ENCODE measurements around the gene CLCN6.

Gene CLCN6

DNA sequence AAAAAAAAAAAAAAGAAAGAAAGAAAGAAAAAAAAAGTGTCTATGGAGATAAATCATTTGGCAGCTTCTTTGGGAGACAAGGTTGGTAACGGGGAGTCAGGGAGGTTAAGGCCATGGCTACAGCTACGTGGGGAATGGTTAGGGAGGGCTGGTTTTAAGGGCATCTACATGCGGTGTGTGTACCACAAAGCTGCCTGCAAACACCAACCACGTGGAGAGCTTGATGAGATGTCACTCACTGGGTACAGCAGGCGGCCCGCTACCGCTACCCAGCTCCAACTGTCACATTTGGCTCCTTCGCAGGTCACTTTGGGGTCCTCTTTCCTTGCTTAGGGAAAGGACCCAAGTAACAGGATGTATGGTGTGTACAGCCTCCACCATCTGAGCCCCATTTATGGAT, 48.5 kb downstream of the CLCN6 start:
- DNase-seq (ENCODE audit: low read depth, low spot score): no peak

DNA sequence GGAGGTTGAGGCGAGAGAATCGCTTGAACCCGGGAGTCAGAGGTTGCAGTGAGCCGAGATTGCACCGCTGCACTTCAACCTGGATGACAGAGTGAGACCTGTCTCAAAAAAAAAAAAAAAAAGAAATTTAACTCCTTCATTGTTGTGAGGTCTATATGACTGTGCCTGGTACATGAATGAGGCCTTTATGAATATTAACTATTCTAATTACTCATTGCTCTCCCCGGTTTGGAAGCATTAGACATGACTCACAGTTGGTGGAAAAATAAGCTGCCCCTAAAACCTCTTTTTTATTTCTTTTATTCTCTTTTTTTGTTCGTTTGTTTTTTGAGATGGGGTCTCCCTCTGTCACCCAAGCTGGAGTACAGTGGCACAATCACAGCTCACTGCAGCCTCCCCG, 49.4 kb downstream of the CLCN6 start:
- DNase-seq (ENCODE audit: low read depth, low spot score): no peak

DNA sequence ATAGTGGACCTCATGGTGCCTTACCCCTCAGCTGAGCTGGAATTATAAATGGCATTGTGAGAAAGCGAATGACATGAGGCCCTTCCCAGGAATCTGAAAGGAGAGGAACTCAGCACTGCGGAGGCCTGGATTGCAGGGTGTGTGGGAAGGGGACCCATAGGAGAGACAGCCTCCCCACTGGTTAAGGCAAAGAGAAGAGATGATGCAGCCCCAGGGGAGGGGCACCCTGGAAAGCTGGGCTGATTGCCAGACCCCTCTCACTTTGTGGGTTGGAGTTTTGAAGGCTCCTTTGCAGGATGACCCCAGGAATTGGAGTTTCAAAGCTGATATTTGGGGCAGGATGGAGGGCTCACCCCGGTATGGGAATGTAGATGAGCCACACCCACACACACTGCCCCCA, 50.7 kb downstream of the CLCN6 start:
- DNase-seq (ENCODE audit: low read depth, low spot score): no peak

DNA sequence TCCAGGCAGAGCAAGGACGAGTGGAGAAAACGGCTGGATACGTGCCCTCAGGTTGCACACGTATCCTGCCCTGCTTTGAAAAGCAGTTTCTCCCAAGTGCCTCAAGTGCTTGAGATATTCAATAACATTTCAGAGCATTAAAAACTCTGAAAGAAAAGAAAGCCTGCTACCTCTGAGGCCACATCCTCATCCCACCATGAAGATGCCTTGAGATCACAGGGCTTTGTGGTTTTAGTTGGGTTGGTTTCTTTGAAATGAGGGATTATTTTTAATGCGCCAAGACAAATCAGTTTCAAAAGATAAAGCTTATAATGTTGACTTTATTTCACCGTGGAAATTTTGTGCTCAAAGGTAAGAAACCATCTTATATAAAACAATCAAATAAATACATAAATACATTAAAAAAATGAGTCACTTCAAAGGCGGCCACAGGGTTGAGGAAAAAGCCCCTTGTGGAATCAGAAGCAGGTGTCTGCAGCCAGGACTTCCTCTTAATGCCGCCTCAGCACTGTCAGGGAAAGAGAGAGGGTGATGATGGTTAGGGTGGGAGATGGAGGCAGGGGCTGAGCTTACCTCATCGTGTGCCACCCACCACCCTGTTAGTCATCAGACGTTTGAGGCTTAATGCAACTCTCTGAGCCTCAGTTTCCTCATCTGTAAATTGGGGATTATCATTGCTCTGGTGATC, 51.3 kb downstream of the CLCN6 start:
- no peak for DNase-seq (ENCODE audit: low read depth, low spot score)

DNA sequence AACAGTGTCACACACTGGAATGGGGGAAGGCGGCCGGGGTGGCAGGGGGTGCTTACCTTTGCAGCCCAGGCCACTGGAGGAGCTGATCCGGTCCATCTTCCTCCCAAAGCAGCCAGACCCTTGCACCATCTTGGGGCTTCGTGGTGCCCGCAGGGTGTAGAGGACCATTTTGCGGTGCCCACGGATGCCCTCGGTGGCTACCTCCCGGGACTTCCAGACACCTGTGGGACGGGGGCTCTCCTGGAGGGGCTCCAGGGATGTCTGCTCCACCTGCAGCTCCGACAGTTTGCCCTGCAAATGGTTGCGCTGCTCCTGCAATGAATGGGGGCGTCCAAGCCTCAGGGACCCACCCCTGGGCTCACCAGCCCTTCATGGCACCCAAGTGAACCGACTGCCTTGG, 52.2 kb downstream of the CLCN6 start:
- DNase-seq (ENCODE audit: low read depth, low spot score): no peak

DNA sequence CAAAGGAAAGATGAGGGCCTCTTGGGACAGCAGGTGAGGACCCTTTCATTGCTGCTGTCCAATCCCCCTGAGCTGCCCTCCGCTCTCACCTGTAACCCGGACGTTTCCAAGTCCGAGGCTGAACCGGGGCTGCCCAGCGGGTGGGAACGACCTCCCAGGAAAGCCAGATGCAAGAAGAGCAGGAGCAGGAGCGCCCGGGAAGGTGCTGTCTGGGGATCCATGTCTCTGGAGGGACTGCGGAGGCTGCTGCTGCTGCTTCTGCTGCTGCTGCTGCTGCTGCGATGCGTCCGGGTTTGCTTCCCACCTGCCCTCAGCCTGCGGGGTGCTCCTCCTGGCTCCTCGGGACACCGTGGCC, 52.6 kb downstream of the CLCN6 start, which contains the start of gene NPPB:
Gene NPPB, minus strand, starts transcription at position 333 of the 355 bp plus-strand sequence. Its CDS starts 112 bp downstream, at position 221.
- DNase-seq (ENCODE audit: low read depth, low spot score): no peak

DNA sequence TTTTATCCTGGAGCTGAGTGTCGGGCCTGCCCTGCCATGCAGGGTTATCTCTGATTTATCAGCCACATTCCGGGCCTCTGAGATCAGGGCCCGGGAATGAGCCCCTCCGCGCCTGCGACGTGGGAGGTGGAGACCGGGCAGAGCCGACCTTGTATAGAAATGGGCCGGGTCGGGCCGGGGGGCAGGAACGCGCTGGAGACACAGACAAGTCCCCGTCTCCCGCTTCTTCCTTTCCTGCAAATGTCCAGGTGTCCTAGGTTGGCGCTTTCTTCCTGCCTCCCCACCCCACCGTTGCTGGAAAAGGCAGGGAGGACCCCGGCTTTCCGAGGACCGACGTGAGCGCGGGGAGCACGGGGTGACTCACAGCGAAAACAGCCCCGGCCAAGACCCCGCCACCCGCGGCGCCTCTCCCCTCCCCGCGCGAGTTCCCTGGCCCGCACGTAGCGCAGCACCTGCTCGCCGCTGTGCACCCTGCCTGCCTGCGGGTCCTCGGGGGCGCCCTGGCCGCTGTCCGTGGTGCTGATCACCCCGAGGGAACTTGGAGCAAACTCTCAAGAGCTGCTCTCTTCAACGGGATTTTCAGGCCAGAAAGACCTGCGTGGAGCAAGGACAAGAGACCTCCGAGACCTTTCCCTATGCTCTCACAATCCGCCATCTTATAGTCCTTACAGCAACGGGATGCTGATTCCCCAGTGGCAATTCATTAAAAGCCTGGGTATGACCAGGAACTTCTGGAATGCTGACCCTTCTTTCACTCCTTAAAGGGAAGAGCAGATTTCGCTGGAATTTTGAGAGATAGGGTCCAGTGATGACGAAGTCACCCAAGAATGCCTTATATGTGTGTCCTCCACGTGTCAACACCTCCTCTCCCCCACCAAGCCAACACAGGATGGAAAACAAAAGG, 53.2 kb downstream of the CLCN6 start:
- DNase-seq (ENCODE audit: low read depth, low spot score): peak; percentile 44

DNA sequence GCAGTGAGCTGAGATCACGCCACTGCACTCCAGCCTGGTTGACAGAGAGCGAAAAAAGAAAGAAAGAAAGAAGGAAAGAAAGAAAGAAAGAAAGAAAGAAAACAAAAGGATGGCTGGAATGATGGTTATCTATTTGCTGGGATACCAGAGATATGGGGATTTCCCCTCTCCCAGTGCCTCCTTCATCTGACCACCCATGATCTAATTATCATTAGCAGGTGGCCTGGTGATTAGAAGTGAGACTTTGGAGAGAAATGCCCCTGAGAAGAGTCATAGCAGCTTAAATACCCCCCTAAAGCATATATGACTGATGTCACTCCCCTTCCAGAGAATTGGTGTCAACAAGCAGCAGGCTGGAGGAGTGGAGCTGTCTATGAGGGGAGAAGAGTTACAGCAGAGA, 54.1 kb downstream of the CLCN6 start:
- DNase-seq (ENCODE audit: low read depth, low spot score): no peak

DNA sequence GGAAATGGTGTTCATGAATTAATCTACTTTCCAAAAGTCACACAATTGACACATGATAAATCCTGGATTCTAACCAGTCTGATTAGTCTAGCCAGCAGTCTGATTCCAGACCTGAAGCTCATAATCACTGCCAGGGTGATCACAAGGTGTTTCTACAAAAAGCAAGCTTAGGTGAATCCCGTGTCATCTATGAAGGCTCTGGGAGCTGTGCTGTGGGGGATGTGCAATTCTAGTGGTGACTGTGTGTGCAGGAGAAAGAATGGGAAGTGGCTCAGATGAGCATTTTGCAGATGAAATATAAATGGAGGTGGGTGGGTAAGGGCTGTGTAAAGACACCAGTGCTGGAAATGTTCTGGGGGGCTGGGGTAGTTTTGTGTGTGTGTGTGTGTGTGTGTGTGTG, 54.6 kb downstream of the CLCN6 start:
- no peak for DNase-seq (ENCODE audit: low read depth, low spot score)

DNA sequence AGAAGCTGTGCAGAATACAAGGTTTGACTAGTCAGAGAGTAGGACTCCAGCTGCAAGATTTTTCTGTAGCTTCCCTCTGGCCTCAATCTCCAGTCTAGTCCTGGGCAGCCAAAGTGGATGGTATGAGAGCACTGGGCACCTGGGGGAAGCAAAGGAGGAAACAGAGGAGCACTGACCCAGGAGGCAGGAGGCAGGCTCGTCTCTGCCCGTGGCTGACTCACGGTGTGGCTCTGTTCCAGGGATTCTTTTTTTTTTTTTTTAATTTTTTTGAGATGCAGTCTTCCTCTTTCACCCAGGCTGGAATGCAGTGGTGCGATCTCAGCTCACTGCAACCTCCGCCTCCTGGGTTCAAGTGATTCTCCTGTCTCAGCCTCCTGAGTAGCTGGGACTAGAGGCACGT, 56.9 kb downstream of the CLCN6 start:
- DNase-seq (ENCODE audit: low read depth, low spot score): no peak

DNA sequence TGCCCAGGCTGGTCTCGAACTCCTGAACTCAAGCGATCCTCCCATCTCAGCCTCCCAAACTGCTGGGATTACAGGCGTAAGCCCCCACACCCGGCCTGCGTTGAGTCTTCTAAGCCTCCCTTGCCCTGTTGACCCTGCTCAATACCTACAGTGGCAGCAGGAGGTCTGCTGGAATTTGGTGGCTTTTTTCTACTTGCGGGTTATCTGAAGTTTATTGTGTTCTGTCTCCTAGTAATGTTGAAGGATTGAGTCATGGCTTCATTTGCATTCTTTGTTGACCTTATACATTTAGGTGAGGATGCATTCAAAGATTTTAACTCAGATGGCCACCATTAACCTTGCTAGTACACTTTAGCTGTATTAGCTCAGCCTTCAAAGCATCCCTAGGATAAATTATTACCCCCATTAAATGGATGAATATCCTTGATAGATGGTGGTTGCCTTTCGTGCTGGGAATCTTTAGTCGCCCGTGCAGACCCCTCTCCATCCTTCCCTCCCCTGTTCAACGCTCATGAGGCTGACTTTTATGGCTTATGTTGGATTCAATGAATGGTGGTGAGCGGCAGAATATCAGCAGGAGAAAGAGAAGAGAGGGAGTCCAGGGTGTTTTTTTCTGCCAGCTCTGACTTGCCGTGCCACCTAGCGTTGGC, 62.5 kb downstream of the CLCN6 start:
- DNase-seq (ENCODE audit: low read depth, low spot score): no peak

DNA sequence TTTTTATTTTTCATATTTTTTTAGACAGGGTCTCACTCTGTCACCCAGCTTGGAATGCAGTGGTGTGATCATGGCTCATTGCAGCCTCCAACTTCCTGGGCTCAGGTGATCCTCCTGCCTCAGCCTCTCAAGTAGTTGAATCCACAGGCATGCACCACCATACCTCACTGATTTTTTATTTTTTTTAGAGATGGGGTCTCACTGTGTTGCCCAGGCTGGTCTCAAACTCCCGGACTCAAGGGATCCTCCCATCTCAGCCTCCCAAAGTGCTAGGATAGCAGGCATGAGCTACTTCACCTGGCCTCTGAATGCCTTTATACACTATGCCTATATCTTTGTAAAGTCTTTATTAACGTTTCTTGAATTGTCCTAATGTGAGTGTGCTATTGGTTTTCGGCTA, 63.1 kb downstream of the CLCN6 start:
- no peak for DNase-seq (ENCODE audit: low read depth, low spot score)

DNA sequence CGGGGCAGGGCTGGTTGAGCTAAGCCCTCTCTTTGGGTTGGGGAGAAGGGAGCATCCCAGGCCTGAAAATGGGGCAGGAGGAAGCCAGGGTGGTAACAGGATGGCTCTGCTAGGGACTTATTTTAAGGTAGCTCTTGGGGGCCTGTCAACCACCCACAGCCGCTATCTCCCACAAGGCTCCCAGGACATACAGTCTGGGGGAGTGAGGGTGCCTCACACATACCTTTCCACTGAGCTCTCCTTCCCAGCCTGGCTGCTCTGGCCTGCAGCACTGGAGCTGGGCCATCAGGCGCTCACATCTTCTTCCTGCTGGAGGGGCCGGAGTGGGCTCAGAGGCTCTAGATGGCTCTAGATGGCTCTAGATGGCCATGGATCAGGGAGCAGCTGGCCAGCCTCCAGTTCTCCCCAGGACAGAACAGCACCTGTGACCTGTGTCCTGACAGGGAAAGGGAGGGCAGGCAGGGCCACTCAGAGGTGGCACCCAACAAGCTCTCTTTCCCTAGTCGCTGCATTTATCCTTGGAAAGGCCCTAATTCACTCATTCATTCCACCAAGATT, 63.7 kb downstream of the CLCN6 start:
- DNase-seq (ENCODE audit: low read depth, low spot score): no peak

DNA sequence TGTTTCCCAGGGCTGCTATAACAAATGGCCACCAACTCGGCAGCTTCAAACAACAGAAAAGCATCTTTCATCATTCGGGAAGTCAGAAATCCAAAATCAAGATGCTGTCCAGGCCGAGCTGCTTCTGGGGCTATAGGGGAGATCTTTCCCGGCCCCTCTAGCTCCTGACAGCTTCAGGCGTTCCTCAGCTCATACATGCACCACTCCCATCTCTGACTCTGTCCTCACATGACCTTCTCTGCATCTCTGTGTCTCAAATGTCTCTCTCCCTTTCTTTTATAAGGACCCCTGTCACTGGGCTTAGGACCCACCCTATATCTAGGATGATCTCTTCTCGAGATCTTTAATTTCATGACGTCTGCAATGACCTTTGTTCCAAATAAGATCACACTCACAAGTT, 66.6 kb downstream of the CLCN6 start:
- no peak for DNase-seq (ENCODE audit: low read depth, low spot score)

DNA sequence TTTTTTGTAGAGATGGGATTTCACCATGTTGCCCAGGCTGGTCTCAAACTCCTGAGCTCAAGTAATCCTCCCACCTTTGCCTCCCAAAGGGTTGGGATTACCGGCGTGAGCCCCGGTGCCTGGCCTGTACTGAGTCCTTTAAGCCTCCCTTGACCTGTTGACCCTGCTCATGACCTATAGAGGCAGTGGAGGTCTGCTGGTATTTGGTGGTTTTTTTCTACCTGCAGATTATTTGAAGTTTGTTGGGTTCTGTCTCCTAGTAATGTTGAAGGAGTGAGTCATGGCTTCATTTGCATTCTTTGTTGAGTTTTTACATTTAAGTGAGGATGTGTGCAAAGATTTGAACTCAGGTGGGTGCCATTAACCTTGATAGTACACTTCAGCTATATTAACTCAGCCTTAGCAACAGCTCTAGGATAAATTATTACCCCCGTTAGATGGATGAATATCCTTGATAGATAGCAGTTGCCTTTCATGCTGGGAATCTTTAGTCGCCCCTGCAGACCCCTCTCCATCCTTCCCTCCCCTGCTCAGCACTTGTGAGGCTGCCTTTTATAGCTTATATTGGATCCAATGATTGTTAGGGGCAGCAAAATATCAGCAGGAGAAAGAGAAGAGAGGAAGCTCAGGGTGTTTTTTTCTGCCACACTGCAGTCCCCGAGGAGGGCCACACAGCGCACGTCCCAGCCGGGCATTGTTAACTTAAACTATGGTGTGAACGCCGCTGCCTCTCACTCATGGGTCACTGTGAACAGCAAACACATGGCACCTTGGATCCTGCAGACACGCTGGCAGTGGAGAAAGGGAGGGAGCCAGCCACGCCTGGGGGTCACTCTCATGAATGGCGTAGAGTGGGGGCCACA, 67.6 kb downstream of the CLCN6 start:
- DNase-seq (ENCODE audit: low read depth, low spot score): no peak

DNA sequence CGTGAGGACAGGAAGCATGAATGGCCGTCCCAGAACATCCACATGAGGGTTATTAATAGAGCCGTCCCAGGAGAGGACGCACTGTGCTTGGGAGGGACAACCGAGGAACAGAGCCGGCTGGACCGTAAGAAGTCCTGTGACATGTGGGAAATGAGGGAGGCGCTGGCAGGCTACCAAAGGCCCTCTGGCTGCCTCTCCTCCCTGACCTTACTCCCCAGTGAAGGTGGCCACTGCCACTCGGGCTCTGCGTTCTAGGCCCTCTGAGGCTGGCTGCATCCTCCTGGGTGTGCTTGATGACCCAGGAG, 68.2 kb downstream of the CLCN6 start:
- DNase-seq (ENCODE audit: low read depth, low spot score): no peak

DNA sequence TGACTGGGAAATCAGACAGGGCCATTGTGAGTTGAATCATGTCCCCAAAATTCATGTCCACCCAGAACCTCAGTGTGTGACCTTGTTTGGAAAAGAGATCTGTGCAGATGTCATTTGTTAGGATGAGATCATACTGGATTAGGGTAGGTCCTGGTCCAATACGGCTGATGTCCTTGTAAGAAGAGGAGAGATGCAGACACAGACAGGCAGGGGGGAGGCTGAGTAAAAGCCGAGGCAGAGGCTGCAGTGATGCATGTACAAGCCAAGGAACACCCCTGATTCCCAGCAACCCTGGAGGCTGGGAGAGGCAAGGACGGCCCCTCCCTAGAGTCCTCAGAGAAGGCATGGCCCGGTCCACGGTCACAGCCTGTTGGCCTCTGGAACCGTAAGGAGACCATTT, 68.6 kb downstream of the CLCN6 start:
- DNase-seq (ENCODE audit: low read depth, low spot score): no peak

DNA sequence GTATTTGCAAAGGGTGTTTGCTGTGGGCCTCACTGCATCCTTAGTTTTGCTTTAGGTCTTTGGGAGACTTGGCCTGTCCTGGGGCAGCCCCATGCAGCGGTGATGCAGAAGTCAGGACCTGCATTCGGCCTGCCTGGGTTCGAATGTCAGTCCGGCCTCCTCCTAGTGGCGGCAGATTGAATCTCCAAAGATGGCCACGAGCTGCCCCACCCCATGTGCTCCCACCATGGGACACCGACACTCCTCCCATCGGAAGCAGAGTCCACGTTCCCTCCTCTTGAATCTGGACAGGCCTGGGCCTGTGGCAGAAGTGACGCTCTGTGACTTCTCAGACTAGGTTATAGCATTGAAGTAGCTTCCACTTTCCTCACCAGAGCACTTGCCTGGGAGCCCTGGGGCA, 69.1 kb downstream of the CLCN6 start:
- DNase-seq (ENCODE audit: low read depth, low spot score): no peak

DNA sequence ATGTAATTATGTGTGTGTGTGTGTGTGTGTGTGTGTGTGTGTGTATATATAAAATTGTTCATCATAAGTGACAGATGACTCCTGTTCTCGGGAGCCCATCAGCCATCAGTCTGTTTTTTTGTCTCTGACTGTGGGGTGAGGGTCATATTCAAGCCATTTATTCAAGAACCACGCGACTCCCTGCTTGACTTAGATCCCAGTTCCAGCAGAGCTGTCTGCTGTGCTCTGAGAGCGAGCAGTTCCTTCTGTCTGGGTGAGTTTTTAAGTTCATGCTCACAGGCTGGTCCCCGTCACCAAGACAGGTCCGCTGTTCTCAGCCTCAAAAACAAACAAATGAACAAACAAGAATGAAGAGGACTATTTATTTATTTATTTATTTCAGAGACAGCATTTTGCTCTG, 71.1 kb downstream of the CLCN6 start:
- DNase-seq (ENCODE audit: low read depth, low spot score): no peak

DNA sequence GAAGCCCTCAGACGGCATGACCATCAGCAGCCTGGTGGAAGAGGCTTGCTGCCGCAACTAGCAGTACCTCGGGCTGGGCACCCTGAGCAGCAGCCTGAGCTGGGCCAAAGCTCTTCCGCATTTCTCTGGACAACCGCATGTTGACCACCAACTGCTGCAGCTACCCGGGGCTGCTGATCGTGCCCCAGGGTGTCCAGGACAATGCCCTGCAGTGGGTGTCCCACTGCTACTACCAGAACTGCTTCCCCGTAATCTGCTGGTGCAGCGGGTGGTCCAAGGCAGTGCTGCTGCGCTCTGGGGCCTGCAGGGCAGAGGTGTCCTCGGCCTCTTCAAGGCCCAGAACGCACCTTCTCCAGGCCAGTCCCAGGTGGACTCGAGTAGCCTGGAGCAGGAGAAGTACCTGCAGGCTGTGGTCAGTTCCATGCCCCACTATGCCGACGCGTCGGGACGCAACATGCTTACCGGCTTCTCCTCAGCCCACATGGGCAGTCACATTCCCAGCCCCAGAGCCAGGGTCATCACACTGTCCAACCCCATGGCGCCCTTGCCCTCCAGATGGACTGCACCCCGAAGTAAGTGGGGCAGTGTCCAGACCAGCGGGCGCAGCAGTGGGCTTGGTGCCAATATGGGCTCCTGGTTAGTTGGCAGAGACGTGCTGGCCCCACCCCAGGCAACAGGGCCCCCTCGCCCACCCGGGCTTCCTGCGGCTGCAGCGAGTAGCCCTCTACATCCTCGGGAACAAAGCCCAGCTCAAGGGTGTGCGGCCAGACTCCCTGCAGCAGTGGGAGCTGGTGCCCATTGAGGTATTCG, 72.3 kb downstream of the CLCN6 start:
- DNase-seq (ENCODE audit: low read depth, low spot score): no peak

DNA sequence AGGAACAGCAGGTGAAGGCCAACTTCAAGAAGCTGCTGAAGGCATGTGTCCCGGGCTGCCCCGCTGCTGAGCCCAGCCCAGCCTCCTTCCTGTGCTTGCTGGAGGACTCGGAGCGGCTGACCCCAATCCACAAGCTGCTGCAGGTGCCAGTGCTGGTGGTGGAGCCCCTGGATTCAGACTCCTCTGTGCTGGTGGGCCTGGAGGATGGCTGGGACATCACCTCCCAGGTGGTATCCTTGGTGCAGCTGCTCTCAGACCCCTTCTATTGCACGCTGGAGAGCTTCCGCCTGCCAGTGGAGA, 72.8 kb downstream of the CLCN6 start:
- no peak for DNase-seq (ENCODE audit: low read depth, low spot score)

All from activated naive CD8-positive, alpha-beta T cell treated with anti-CD3 and anti-CD28 coated beads, Interleukin-2, amount 50 U/mL, for 16 hours (primary cell).